Measurements from ENCODE around the gene PIF1.

Gene PIF1

DNA sequence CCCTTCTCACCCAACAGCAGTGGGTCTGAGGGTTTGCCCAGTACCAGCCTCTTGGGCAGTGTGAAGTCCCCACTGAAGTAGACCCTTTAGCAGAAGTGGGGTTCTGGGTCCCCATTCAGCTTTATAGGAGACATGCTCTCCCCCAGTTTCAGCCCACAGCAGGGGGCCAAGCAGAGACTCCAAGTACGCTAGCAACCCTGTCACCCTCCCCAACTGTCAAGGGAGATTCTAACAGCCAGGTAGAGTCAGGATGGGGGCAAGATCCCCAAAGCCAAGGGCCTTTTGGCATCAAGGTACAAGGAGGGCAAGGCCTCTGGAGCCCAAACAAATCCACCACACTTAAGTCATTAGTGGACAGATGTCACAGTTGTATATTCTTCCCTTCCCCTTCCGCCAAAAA, 51.8 kb downstream of the PIF1 start:
- DNase-seq = no peak

- no peak for DNase-seq
Observed at GRCh38 chr15:64772964-64773363, 52.5 kb downstream of the PIF1 start.

GRCh38 chr15:64772488-64772887, 53.0 kb downstream of the PIF1 start:
- DNase-seq = no peak

GRCh38 chr15:64770626-64771025, 54.8 kb downstream of the PIF1 start:
- DNase-seq = no peak

GRCh38 chr15:64767203-64767602, 58.2 kb downstream of the PIF1 start:
- no peak for DNase-seq

GRCh38 chr15:64766058-64766457, 59.4 kb downstream of the PIF1 start:
- DNase-seq = no peak
